Stimulated activated CD4-positive, alpha-beta T cell treated with anti-CD3 and anti-CD28 coated beads, Interleukin-4, amount 100 ng/mL, for 48 hours (primary cell): ENCODE results near the gene TNS2.
A peak's percentile ranks its signal among the peaks of the same experiment; 100 is the strongest.

ENCODE experiments used
- DNase-seq, 2 donors: peaks; one replicate each; pipeline ENCODE4 v3.0.0-alpha.2; 2020; ENCODE audit warnings: low read depth in 2 of 2

The TNS2 gene

GRCh38 chr12:53042607-53043454, 7.0 kb upstream of the TNS2 start:
- DNase-seq: no peak

- DNase-seq: no peak
Observed at GRCh38 chr12:53044052-53044581, 5.7 kb upstream of the TNS2 start.

- no peak for DNase-seq
Observed at GRCh38 chr12:53044896-53045695, 4.8 kb upstream of the TNS2 start.

GRCh38 chr12:53045696-53046045, 4.2 kb upstream of the TNS2 start:
- no peak for DNase-seq

- peak; percentile 29 to 41 for DNase-seq
Observed at GRCh38 chr12:53046655-53047220, 3.1 kb upstream of the TNS2 start.

GRCh38 chr12:53047221-53048032, 2.4 kb upstream of the TNS2 start:
- peak; percentile 50 to 56 for DNase-seq

GRCh38 chr12:53048033-53048779, 1.7 kb upstream of the TNS2 start:
- no peak for DNase-seq

- DNase-seq: no peak
Observed at GRCh38 chr12:53048780-53049401, 974 bp upstream of the TNS2 start.

GRCh38 chr12:53050426-53051057, 677 bp downstream of the TNS2 start:
- DNase-seq: no peak

- DNase-seq: no peak
Observed at GRCh38 chr12:53051058-53051880, 1.4 kb downstream of the TNS2 start.

- no peak for DNase-seq
Observed at GRCh38 chr12:53051881-53052412, 2.1 kb downstream of the TNS2 start.

GRCh38 chr12:53052419-53053217, 2.8 kb downstream of the TNS2 start:
- no peak for DNase-seq

GRCh38 chr12:53053218-53054111, 3.6 kb downstream of the TNS2 start:
- DNase-seq: peak; percentile 27 to 32

GRCh38 chr12:53054112-53054878, 4.4 kb downstream of the TNS2 start:
- DNase-seq: peak; percentile 89 to 91

- DNase-seq: no peak
Observed at GRCh38 chr12:53055471-53056266, 5.8 kb downstream of the TNS2 start.
